Fibroblast of lung (primary cell): Measurements from ENCODE around the gene COL25A1. TPM values are rescaled to one million over a fixed set of nuclear protein-coding genes. Genes with fewer than 3 reads are reported as not detected.

Experiments
- DNase-seq, 2 donors: peaks; one replicate each; pipeline versions ENCODE4 v3.0.0 to v3.0.0-alpha.2; 2010; ENCODE audit warnings: low read depth in 2 of 2
- H2AFZ ChIP-seq: 2 replicates; pipeline ENCODE4 v1.5.1; 2012; ENCODE audit warnings: low read length, control low read depth, inconsistent platforms
- H3K27ac ChIP-seq: 2 replicates; pipeline ENCODE4 v1.5.1; 2011; ENCODE audit warnings: low read length, control low read depth; ENCODE audit not compliant: insufficient read depth
- H3K27me3 ChIP-seq: 2 replicates; pipeline ENCODE4 v1.5.1; 2011; ENCODE audit warnings: mild to moderate bottlenecking, low read length; ENCODE audit not compliant: control insufficient read depth, insufficient read depth
- H3K36me3 ChIP-seq: 2 replicates; pipeline ENCODE4 v1.5.1; 2011; ENCODE audit warnings: low read length; ENCODE audit not compliant: control insufficient read depth, insufficient read depth
- H3K4me1 ChIP-seq: 2 replicates; pipeline ENCODE4 v1.5.1; 2011; ENCODE audit warnings: low read length; ENCODE audit not compliant: control insufficient read depth, insufficient read depth; ENCODE audit errors: extremely low read depth
- H3K4me2 ChIP-seq: 2 replicates; pipeline ENCODE4 v1.5.1; 2011; ENCODE audit warnings: low read length, control low read depth; ENCODE audit not compliant: insufficient read depth; ENCODE audit errors: extremely low read depth
- H3K4me3 ChIP-seq, 4 experiments: fragments of 200-600 bp in 1 of 4; sonication (generic) in 1 of 4; replicated peaks in 1 of 4; 2 replicates each; pipeline ENCODE4 v1.5.1; 2011 to 2016; ENCODE audit warnings: low read length in 4 of 4, low read depth in 3 of 4, mild to moderate bottlenecking in 3 of 4, control low read depth in 2 of 4, inconsistent platforms in 1 of 4, mixed read lengths in 1 of 4; ENCODE audit not compliant: insufficient read depth in 1 of 4; ENCODE audit errors: control extremely low read depth in 1 of 4
- H3K79me2 ChIP-seq: 2 replicates; pipeline ENCODE4 v1.5.1; 2012; ENCODE audit warnings: mild to moderate bottlenecking, low read length, inconsistent platforms; ENCODE audit not compliant: control insufficient read depth, insufficient read depth
- H3K9ac ChIP-seq: 2 replicates; pipeline ENCODE4 v1.5.1; 2011; ENCODE audit warnings: mild to moderate bottlenecking, low read length, control low read depth; ENCODE audit not compliant: insufficient read depth
- H3K9me3 ChIP-seq: 2 replicates; pipeline ENCODE4 v1.5.1; 2012; ENCODE audit warnings: low read depth, low read length; ENCODE audit not compliant: control insufficient read depth, insufficient read depth
- H4K20me1 ChIP-seq: 2 replicates; pipeline ENCODE4 v1.5.1; 2011; ENCODE audit warnings: low read length; ENCODE audit not compliant: control insufficient read depth, insufficient read depth; ENCODE audit errors: extremely low read depth
- EZH2 ChIP-seq: IDR thresholded peaks from 2 replicates; pipeline ENCODE4 v1.5.1; 2012; ENCODE audit warnings: low read length, control low read depth, mild to moderate bottlenecking; ENCODE audit errors: missing control alignments
- polyA plus RNA-seq, 2 donors: library from polyadenylated mRNA; depleted of rRNA in 1 of 2; stranded (reverse) in 1 of 2; unstranded in 1 of 2; fragments of >200 nt; gene quantifications; 2 replicates each; pipeline ENCODE4 v1.2.1, GENCODE V29; 2011 to 2012; ENCODE audit warnings: missing spikeins in 1 of 2
- total RNA-seq: library from RNA; depleted of rRNA; stranded (reverse); fragments of >200 nt; gene quantifications from 2 replicates; pipeline ENCODE4 v1.2.1, GENCODE V29; 2014
- TF ChIP-seq, protein P1 (sequence below), 2 donors: IDR thresholded peaks in 1 of 2; conservative IDR thresholded peaks in 1 of 2; 1 replicate in 1 of 2; 2 replicates in 1 of 2; pipeline ENCODE4 v1.5.1; 2011 to 2012; ENCODE audit warnings: low read length in 2 of 2, control low read depth in 1 of 2, inconsistent platforms in 1 of 2, low read depth in 1 of 2, mild to moderate bottlenecking in 1 of 2

The COL25A1 gene
- total and polyA plus RNA-seq, 2 donors (not counting 1 experiment from before 2014, with no cell fraction given) = under 0.01 to 0.01 TPM

DNA sequence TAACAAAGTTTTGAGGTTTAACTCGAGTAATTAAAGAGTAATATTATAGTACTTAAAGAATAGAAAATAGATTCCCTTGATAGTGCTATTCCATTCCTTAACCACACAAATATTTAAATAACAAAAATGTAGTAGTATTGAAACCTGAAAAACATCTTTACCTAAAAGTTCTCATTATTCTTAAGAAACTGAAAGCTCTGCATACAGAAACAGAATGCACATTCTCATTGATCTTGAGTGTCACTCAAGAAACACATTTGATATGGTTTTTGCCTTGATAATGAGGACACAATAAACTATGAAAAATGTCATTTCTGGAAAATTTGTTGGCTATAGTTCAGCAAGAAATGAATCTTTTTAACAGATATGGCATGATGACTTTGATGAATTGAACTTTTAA, 268.5 kb downstream of the COL25A1 start:
- H3K27ac ChIP-seq = no peak overlapping the region
- H3K36me3 ChIP-seq = no peaks in the 10 kb centered on the region
- no peak overlapping the region for H3K9ac ChIP-seq
- no peaks in the 10 kb centered on the region for H3K9me3 ChIP-seq
- no peaks in the 10 kb centered on the region for H3K27me3 ChIP-seq
- H3K4me3 ChIP-seq = no peak overlapping the region
- no peak overlapping the region for H3K4me2 ChIP-seq
- H4K20me1 ChIP-seq = no peaks in the 10 kb centered on the region
- no peaks in the 10 kb centered on the region for H3K4me1 ChIP-seq
- H2AFZ ChIP-seq = no peak overlapping the region
- H3K79me2 ChIP-seq = no peaks in the 10 kb centered on the region
- DNase-seq = no peak
- TF ChIP-seq, protein P1, sequence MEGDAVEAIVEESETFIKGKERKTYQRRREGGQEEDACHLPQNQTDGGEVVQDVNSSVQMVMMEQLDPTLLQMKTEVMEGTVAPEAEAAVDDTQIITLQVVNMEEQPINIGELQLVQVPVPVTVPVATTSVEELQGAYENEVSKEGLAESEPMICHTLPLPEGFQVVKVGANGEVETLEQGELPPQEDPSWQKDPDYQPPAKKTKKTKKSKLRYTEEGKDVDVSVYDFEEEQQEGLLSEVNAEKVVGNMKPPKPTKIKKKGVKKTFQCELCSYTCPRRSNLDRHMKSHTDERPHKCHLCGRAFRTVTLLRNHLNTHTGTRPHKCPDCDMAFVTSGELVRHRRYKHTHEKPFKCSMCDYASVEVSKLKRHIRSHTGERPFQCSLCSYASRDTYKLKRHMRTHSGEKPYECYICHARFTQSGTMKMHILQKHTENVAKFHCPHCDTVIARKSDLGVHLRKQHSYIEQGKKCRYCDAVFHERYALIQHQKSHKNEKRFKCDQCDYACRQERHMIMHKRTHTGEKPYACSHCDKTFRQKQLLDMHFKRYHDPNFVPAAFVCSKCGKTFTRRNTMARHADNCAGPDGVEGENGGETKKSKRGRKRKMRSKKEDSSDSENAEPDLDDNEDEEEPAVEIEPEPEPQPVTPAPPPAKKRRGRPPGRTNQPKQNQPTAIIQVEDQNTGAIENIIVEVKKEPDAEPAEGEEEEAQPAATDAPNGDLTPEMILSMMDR (conservative IDR thresholded peaks at IDR 0.05 in 1 of 2, IDR thresholded peaks at IDR 0.05 in 1 of 2; ENCODE audit: low read depth in 1 of 2, low read length in 2 of 2) = no peak
- TF ChIP-seq EZH2 = no peak

DNA sequence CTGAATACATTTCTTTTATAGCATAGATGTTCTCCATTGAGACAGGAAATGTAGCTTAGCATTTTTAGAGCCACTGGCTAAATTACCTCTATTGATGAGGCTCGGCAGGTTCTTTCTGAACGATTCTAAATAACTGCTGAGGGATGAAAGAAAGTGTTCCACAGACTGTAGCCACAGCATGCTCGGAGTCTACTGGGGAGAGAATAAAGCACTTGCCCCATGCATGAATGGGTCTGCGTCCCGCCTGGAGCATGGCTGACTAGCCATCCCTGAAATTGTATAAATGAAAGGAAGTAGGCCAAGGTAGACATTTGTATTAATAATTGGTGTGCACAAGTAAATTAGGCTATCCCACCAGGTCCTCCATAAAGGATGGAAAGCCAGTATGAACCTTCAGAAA, 269.8 kb downstream of the COL25A1 start:
- H3K4me1 ChIP-seq = no peaks in the 10 kb centered on the region
- no peaks in the 10 kb centered on the region for H3K36me3 ChIP-seq
- H3K27ac ChIP-seq = no peak overlapping the region
- TF ChIP-seq EZH2 = no peak
- TF ChIP-seq, protein P1 (conservative IDR thresholded peaks at IDR 0.05 in 1 of 2, IDR thresholded peaks at IDR 0.05 in 1 of 2; ENCODE audit: low read depth in 1 of 2, low read length in 2 of 2) = no peak
- H3K79me2 ChIP-seq = no peaks in the 10 kb centered on the region
- no peak overlapping the region for H3K4me3 ChIP-seq
- H3K9ac ChIP-seq = no peak overlapping the region
- no peak for DNase-seq
- no peaks in the 10 kb centered on the region for H3K27me3 ChIP-seq
- H3K4me2 ChIP-seq = no peak overlapping the region
- no peaks in the 10 kb centered on the region for H3K9me3 ChIP-seq
- no peak overlapping the region for H2AFZ ChIP-seq
- no peaks in the 10 kb centered on the region for H4K20me1 ChIP-seq

DNA sequence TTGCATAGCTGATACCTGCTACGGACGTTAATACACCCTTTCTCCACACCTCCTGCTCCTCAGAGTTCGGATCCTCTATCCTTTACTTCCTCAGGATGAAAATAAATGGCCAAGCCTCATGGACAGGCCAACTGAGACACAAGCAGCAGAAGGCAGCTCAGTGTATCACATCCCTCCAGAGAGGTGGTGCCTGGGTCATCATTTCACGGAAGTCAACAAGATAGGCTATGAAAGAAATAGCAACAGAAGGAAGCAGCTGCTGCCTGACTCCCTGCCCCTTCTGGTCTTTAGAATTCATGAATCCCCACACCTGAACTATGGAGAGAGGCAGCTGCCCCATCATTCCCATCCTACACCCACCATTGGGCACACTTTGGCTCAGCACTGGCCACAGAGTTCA, 272.5 kb downstream of the COL25A1 start:
- DNase-seq = no peak
- Histone ChIP-seq H3K4me2 (no peak overlapping the region), H3K4me3 (no peak overlapping the region), H3K27ac (no peak overlapping the region), H4K20me1 (no peaks in the 10 kb centered on the region), H3K27me3 (no peaks in the 10 kb centered on the region), H3K9ac (no peak overlapping the region), H3K9me3 (no peaks in the 10 kb centered on the region), H2AFZ (no peak overlapping the region), H3K4me1 (no peaks in the 10 kb centered on the region), H3K36me3 (no peaks in the 10 kb centered on the region), H3K79me2 (no peaks in the 10 kb centered on the region)
- TF ChIP-seq, protein P1 (conservative IDR thresholded peaks at IDR 0.05 in 1 of 2, IDR thresholded peaks at IDR 0.05 in 1 of 2; ENCODE audit: low read depth in 1 of 2, low read length in 2 of 2) = no peak
- TF ChIP-seq EZH2 = no peak
